HG02623 (cell line): ENCODE measurements around the gene VAV3.

Experiments used
- ATAC-seq: cut with Tn5 transposase; IDR thresholded peaks from one replicate; pipeline ENCODE4 v1.9.1; 2021; ENCODE audit warnings: moderate library complexity; ENCODE audit not compliant: unreplicated experiment

Gene VAV3

DNA sequence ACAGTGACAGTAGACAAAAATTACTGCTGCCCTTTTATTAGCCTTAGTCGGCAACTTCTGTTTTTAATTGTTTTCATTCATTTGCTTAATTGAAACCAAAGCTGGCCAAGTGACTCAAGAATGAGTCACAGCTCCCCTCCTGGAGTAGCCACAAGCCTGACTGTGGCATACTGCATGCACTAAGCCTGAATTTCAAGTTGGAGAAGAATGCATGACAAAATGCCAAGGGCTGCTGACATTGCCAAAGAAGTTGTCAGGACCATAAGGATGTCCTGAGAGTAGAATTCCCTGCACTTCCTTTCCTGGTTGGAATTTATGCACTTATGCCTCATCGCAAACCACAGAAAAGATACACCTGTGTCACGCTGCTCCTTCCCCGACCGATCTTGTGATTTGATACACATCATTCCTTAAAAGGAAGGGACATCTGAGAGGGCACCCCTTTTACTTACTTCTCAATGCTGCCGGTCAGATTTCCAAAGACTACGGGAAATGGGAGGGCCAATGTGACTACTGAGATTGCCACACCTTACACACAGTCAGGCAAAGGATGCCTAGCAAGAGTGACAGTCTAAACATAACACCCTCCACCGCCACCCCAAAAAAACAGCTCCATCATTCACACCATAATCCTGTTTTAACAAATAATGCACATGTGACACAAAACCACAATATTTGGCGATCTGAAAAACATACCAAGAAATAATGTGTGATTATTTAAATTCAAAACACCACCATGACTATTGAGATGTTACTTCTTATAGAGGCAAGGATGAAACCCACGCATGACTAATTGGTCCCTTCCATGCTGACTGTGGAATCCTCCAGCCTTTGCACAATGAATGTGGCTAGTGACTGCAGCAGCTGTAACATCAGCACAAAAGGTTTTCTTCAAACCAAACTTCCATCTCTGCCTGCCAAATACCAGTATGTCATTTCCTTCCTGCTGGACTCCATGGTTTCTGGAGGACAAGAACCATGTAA, 28.2 kb downstream of the VAV3 start:
- no peak for ATAC-seq

DNA sequence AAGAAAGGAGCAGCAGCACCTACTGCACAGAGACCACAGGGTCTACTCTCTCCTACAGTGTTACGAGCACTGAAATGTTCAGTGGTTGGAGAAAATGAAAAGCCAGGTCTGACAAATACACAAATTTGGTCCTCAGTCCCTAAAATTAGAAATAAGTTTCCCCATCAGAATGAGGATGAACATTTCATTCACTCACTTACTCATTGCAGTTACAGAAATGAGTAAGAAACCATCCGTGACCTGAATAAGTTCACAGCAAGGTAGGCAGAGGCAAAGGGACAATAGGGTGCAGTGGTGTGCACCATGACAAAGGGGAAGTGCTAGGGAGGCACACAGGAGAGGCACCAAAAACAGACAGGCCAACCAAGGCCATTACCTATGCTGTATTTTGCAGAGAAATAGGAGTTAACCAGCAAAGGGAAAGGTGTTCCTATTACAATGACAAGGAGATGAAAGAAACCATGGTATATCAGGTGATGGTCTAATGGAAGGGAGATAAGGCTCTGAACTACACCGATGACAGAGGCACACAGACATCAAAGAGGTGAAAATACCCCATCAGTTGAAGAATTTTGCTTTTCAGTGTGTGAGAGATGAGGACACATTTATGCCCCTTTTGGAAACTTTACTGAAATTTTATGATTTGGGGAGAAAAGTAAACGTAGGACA, 29.4 kb downstream of the VAV3 start:
- peak; percentile 87 for ATAC-seq

DNA sequence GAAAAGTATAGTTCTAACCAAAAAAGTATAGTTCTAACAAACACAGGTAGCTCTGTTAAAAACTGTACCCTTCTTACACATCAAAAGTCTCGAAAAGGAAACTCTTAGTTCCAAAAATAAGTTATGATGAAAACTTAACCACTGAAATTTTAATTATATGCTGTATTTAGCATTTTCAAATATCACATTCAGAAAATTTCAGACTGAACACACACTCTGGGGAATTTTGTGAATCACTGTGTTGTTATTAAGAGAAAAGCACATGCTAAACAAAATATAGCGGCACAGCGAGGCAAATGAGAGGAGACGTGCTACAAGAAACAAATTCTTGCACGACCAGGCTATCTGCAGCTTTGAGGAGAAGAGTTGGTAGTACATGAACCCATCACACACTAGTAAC, 30.4 kb downstream of the VAV3 start:
- ATAC-seq, result no peak

DNA sequence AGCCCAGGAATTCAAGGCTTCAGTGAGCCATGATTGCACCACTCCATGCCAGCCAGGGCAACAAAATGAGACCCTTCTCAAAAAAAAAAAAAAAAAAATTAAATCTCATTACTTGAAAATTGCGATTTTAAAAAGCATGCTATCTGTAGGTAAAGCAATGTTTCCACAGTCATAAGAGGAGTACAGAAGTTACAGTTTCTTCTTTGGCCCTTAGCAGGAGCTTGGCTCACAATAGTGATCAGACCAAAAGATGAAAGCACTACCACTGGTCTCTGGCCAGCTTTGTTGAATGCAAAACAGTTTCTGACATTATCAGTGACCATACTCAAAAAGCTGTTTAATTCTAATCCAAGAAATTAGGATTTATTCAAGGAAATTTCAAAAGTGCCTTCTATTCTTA, 31.2 kb downstream of the VAV3 start:
- no peak for ATAC-seq

DNA sequence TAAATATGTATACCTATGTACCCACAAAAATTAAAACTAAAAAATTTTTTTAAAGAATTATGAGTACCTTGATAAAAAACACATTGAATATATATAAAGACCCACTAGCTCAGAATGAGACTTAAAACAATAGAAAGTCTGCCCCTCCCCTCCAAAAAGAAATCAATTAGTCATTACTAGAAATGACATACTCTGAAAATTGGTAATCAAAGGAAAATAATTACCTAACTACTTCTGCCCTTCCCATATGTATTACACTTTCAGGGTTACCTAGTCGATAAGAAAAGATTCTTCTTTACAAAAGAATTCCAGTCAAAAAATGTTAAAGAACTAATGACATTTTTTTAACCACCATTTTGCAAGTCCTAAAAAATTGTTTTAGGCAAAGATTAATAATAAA, 34.7 kb downstream of the VAV3 start:
- ATAC-seq, result no peak

DNA sequence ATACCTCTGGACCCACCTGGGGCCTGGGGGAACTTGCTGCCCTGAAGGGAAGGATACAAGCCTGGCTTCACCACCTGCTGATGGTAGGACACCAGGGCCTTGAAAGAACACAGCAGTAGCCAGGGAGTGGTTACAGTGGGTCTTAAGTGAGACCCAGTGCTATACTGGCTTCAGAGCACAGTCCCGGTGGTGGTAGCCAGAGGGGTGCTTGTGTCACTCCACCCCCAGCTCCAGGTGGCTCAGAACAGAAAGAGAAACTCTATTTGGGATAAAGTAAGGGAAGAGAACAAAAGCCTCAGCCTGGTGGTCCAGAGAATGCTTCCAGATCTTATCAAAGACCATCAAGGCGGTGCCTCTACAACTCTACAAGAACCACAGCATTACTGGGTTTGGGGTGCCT, 37.2 kb downstream of the VAV3 start:
- no peak for ATAC-seq

DNA sequence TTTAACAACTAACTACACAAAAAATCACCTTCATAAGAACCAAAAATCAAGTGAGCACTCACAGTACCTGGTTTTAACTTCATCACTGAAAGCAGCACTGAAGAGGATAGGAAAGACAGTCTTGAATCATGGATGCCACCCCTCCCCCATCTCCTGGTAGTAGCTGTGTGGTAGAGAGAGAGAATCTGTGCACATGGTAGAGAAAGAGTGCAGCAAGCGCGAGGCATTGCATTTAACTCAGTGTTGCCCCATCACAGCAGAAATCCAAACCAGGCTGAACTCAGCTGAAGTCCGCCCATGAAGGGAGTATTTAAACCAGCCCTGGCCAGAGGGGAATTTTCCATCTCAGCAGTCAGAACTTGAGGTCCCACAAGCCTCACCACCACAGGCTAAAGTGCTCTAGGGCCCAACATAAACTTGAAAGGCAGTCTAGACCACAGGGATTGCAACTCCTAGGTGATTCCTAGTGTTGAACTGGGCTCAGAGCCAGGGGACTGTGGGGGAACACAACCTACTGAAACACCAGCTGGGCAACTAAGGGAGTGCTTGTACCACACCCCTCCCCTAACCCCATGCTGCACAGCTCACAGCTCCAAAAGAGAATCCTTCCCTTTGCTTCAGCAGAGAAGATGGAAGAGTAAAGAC, 38.4 kb downstream of the VAV3 start:
- no peak for ATAC-seq

DNA sequence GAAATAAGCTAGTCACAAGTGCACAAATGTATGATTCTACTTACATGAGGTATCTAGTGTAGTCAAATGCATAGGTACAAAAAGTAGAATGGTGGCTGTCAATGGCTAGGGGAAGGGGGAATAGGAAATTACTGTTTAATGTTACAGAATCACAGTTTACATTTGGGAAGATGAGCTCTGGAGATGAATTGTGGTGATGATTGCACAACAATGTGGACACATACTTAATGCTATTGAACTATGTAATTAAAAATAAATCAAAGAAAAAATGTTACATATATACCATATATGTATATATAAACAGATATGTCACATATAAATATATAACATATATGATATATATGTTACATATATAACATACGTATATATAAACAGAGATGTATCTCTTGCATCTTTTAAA, 39.4 kb downstream of the VAV3 start:
- ATAC-seq, result no peak

DNA sequence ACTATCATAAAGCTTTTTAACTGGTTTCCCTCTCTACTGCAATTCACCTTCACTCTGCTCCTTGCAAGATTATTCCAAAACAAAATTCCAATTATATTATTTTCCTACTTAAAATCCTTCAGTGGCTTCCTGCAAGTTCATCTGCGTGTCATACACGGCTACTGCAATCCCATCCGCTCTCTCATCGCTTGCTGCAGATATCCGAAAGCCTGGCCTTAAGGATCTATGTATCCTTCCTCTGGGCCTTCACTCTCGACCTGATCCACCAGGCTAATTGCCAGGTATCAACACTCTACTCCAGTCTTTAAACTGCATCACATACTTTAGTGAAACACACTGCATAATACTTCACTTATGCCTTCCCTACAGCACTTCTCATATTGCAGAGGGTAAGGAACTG, 44.0 kb downstream of the VAV3 start:
- ATAC-seq, result no peak

DNA sequence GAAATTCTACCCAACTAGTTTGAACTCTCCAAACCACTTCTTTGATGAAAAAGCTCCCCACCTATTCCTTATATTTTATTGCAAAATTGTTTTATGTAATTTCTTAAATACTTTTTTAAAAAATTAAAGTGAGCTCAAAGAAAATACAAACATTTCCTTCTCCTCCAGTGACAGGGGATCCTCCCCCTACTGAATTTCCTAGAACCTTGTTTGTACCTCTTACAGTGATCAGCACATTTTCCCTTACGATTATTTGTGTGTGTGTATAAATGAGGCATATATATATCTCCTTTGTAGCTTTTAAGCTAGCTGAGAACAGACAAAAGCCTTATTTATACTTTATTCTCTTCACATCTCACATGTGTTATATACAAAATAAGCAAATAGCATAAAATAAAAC, 44.4 kb downstream of the VAV3 start:
- no peak for ATAC-seq

DNA sequence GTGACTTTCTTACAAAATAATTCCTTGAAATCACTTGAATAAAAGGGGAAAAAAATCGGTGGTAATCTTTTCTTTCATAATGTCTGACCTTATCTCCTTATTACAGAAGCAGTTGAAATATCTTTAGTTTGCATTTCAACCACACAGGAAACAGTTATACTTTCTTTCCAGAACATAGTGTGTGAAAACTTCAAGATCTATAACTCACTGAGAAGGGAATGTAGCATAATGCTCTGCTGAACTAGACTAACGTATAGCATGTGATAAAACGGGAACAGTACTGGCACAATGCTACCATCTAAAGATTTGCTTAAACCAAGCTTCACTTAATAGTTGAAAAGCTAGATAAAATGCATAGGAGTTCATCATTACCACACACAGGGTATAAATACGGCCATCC, 45.0 kb downstream of the VAV3 start:
- no peak for ATAC-seq

DNA sequence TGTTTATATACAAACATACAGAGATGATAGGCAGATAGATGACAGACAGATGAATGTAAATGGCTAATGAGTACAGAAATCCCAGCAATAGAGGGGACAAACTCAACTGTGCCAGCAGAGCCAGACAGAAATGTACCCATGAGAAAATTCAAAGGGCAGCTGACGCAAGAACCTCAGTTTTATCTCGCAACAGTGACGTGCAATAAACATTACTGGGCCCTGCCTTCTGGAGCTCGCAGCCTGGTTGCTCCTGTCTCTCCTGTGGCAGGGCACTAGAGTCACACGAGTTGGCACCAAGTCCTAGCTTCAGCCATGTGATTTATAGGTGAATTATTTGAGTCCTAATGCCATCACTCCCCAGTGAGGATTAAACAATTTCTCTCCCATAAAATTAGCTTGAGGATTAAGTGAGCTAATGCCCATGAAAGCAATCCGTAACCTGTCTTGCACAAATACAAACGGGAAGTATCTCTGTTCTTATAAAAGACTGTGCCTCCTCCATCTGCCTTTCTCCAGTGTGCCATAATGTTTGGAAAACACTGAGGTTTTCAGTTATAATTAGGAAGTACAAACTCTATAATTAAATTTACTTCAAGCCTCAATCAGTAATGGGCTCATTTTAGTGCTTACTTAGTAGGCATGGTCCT, 50.7 kb downstream of the VAV3 start:
- ATAC-seq, result no peak

DNA sequence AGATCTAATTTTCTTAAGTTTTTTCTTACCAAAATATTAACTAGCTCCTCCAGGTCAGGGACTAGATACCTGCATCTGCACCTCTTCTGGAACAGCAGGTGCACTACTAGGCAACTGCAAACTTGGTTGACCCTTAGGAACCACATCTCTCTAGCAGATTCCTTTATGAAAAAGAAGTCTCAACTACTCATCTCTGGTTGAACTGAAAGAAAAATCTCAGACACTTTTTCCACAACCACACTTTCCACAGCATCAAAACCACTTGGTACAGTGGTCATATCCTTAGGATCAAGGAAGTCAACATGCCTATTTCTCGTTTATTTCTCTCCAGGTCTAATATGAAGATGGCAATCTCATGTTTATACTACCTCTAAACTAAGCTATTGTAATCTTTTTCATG, 52.3 kb downstream of the VAV3 start:
- ATAC-seq, result no peak

DNA sequence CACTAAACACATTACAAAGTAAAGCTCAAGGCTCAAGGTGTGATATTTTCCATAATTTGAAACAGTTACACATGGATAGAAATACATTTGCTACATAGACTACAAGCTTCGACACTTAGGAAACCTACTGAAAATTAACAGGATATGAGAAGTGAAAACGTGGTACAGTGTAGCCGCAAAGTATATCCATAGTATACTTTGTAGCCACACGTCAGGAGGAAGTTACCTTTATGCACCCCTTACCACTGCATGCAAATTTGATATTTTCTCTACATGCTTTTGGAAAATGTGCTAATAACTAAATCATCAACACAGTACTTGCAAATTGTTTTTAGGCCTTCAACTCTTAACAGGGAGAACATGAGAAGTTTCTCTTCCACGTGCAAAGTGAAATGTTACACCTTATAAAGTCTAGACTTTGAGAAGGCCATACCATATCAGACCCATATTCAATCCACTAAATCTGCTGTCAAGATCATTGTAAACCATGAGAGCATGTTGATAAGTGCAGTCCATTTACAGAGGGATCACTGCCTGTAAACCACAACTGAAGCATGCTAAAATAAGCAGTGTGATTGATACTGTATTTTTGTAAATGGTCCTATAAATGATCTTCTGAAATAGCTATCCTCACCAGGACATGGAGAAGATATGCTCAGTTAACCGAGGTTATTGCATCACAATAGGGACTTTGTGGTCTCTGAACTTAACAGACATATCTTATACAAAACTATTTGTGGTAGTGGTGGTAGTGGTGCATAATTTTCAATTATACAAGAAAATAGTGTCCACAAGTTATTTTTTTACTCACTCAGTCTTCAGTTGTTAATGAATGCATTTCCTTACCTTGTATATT, 64.7 kb downstream of the VAV3 start:
- no peak for ATAC-seq

DNA sequence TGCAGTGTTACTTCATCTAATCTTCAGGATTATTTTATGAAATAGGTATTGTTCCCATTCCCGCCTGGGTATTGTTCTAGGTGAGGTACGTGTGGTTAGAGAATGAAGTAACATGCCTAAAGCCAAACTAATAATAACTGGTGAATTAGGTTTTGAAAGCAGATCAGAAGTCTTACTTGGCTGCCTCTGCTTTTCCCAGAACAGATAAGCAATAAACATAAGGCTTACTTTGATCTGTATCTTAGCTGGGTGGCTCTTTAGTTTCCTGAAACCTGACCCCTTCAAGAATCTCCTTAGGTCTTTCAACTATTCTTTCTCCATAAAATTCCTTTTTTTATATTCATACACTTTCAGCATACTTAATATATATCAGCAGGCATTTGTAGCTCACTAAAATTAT, 65.3 kb downstream of the VAV3 start:
- no peak for ATAC-seq

DNA sequence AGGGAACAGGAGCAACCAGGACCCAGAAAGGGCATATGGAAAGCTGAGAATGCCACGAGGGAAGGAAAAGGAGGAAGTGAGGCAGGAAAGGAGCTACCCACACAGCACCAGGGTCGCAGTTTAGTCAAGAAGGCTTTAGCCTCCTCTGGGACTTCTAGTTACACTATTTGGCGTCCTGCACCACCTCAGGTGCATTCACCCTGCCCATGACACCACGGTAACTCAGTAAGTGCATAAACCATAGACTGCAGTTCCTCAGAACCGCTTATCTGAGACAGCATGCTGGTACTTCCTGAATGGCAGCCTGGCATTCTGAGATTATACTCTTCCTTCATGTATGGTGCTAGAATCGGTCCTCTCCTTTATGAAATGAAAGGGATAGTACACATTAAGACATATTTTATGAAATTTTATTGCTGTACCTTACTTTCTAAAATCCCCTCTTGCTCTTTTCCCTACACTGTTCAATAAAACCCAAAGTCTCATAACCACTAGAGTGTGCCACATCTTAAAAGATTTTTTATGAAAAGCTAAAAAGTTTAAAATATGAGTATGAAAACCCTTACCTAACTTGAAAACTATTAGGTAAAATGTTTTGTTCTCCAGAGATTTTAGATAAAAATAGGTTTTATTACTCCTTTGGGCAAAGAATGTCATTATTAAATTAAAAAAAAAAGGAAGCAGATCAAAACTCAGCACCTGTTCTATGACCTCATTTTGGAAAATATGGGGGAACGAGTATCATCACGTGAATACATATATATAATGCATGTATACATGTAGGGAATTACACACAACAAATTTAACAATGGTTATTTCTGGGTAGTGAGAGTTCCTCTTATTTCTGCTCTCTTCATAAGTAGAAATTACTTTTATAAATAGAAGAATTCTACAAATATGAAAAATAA, 67.3 kb downstream of the VAV3 start:
- ATAC-seq, result no peak

DNA sequence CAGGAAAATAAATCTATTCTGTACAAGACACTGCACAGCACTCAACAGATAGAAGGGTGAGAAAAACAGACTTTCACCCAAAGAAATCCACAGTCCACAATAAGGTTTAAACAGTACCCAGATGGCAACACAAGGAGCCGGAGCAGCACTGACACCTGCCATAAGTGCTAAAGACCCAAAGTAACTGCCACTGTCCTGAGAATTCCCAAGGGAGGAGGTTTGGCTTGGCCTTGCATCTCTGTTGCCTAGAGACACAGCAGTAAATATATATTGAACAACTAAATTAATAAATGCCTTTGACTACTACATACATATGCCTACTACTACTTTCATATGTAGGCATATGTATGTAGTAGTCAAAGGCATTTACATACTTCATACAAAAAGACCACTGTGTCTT, 68.0 kb downstream of the VAV3 start:
- ATAC-seq, result no peak

DNA sequence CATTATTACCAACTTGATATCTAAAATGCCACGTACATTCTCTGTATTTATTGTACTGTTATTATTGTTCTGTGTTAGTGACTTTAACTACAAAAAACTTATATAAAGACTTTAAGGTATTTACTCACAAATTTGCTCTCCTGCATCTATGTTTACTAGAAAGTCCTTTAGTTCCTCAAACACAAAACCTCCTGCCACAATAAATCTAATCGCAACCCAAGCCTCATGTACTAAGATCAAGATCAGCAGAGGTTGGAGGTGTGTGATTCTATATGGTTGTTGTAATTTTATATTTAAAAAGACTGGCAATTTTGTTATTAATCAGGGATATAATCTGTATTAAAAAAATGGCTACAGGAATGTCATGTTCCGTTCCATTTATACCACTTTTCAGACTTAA, 68.6 kb downstream of the VAV3 start:
- no peak for ATAC-seq

DNA sequence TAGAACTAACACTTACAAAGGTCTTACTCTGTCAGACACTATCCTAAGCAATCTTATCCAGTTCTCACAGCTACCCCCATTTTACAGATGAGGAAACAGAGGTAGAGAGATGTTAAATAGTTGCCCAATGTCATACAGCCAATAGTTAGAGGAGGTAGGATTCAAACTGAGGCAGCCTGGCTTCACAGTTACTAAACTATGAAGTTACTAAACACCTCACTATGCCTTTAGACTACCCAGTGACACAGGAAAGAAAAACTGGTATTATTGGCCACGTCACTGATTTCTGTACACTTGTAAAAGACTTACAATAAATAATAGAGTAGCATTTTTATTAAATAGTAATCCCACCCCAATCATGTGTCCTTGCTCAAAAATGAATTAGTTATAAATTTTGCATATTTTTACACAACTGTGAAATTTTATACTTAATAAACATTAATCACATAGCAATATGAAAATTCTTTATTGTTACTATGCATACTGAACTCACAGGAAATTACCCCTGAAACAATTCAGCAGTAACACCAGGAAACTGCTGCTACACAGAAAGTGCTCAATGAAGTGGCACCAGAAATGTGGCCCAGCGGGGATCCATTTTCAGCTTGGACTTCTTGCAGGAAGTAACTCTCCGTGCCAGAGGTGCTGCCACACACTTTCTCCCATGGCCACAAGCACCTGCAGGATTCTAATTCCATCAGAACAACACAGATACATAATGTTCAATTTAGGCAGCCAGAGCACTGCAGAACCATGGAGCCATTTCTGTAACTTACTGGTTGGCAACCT, 69.4 kb downstream of the VAV3 start:
- no peak for ATAC-seq
